ENCODE data around the gene FSIP1. TPM values are rescaled to one million over a fixed set of nuclear protein-coding genes. Genes with fewer than 3 reads are reported as not detected.

Gene FSIP1
- total and polyA plus RNA-seq, 9 of the 15 experiments (the other 6 are each of a cell fraction or from before 2014, with no cell fraction given) = 0.07 to 0.51 (median 0.29) TPM

DNA sequence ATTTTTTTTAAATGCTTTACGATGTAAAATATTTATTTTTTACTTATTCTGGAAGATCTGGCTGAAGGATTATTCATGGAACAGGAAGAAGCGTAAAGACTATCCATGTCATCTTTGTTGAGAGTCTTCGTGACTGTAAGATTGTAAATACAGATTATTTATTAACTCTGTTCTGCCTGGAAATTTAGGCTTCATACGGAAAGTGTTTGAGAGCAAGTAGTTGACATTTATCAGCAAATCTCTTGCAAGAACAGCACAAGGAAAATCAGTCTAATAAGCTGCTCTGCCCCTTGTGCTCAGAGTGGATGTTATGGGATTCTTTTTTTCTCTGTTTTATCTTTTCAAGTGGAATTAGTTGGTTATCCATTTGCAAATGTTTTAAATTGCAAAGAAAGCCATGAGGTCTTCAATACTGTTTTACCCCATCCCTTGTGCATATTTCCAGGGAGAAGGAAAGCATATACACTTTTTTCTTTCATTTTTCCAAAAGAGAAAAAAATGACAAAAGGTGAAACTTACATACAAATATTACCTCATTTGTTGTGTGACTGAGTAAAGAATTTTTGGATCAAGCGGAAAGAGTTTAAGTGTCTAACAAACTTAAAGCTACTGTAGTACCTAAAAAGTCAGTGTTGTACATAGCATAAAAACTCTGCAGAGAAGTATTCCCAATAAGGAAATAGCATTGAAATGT lies 186.1 kb downstream of the FSIP1 start (continued):
- TF ChIP-seq HNRNPLL (IDR thresholded peaks at IDR 0.05; ENCODE audit: low read depth, low read length, poor library complexity, severe bottlenecking) (no peak), SRSF9 (IDR thresholded peaks at IDR 0.05; ENCODE audit: borderline replicate concordance, low read depth, low read length) (no peak), GTF2A2 (tag; IDR thresholded peaks at IDR 0.05) (no peak), TEAD1 (CRISPR knock-in tag; IDR thresholded peaks at IDR 0.05) (no peak)
- TF ChIP-seq, protein P1, sequence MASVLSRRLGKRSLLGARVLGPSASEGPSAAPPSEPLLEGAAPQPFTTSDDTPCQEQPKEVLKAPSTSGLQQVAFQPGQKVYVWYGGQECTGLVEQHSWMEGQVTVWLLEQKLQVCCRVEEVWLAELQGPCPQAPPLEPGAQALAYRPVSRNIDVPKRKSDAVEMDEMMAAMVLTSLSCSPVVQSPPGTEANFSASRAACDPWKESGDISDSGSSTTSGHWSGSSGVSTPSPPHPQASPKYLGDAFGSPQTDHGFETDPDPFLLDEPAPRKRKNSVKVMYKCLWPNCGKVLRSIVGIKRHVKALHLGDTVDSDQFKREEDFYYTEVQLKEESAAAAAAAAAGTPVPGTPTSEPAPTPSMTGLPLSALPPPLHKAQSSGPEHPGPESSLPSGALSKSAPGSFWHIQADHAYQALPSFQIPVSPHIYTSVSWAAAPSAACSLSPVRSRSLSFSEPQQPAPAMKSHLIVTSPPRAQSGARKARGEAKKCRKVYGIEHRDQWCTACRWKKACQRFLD (CRISPR knock-in tag; IDR thresholded peaks at IDR 0.05) = no peak
- TF ChIP-seq, protein P2, sequence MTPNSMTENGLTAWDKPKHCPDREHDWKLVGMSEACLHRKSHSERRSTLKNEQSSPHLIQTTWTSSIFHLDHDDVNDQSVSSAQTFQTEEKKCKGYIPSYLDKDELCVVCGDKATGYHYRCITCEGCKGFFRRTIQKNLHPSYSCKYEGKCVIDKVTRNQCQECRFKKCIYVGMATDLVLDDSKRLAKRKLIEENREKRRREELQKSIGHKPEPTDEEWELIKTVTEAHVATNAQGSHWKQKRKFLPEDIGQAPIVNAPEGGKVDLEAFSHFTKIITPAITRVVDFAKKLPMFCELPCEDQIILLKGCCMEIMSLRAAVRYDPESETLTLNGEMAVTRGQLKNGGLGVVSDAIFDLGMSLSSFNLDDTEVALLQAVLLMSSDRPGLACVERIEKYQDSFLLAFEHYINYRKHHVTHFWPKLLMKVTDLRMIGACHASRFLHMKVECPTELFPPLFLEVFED (CRISPR knock-in tag; conservative IDR thresholded peaks at IDR 0.05) = no peak

Data from K562 (cell line).